Astrocyte (in vitro differentiated cells and primary cell): ENCODE data around the gene CA7. TPM values are rescaled to one million over a fixed set of nuclear protein-coding genes. Genes with fewer than 3 reads are reported as not detected.

Experiments used
- DNase-seq: peaks from one replicate; pipeline ENCODE4 v3.0.0-alpha.2; 2010; ENCODE audit warnings: low read depth
- FAIRE-seq: peaks from 2 replicates; lab custom pipeline; 2011; peaks lifted over from hg19 to GRCh38; lab: Jason Lieb, UNC
- H2AFZ ChIP-seq: 2 replicates; pipeline ENCODE4 v1.6.0; 2012; ENCODE audit warnings: low read depth, low read length, inconsistent platforms
- H3K27ac ChIP-seq: 2 replicates; pipeline ENCODE4 v1.5.1; 2011; ENCODE audit warnings: low read depth, low read length, inconsistent platforms
- H3K27me3 ChIP-seq: 2 replicates; pipeline ENCODE4 v1.6.0; 2011; ENCODE audit warnings: low read length, inconsistent platforms; ENCODE audit not compliant: insufficient read depth
- H3K36me3 ChIP-seq: 2 replicates; pipeline ENCODE4 v1.5.1; 2011; ENCODE audit warnings: low read length, inconsistent platforms; ENCODE audit not compliant: insufficient read depth
- H3K4me1 ChIP-seq: 2 replicates; pipeline ENCODE4 v1.5.1; 2011; ENCODE audit warnings: low read length, inconsistent platforms; ENCODE audit not compliant: insufficient read depth
- H3K4me2 ChIP-seq: 2 replicates; pipeline ENCODE4 v1.6.0; 2012; ENCODE audit warnings: low read length, inconsistent platforms
- H3K4me3 ChIP-seq: 2 replicates; pipeline ENCODE4 v1.5.1; 2011; ENCODE audit warnings: low read depth, mild to moderate bottlenecking, low read length, inconsistent platforms; ENCODE audit not compliant: insufficient read depth
- H3K79me2 ChIP-seq: 2 replicates; pipeline ENCODE4 v1.6.0; 2012; ENCODE audit warnings: mild to moderate bottlenecking, low read length, inconsistent platforms; ENCODE audit not compliant: insufficient read depth
- H3K9ac ChIP-seq: 2 replicates; pipeline ENCODE4 v1.6.0; 2012; ENCODE audit warnings: mild to moderate bottlenecking, low read length, inconsistent platforms
- H3K9me3 ChIP-seq: 2 replicates; pipeline ENCODE4 v1.5.1; 2012; ENCODE audit warnings: low read depth, mild to moderate bottlenecking, low read length, inconsistent platforms; ENCODE audit not compliant: insufficient read depth
- H4K20me1 ChIP-seq: 2 replicates; pipeline ENCODE4 v1.6.0; 2012; ENCODE audit warnings: low read length, inconsistent platforms; ENCODE audit not compliant: insufficient read depth
- H3K27ac Mint-ChIP-seq: one replicate; pipeline ENCODE4 v1.8.0; 2021; ENCODE audit warnings: mild to moderate bottlenecking, mixed read lengths; ENCODE audit not compliant: unreplicated experiment
- H3K27me3 Mint-ChIP-seq: one replicate; pipeline ENCODE4 v1.8.0; 2021; ENCODE audit warnings: low read depth, mixed read lengths; ENCODE audit not compliant: unreplicated experiment
- H3K36me3 Mint-ChIP-seq: one replicate; pipeline ENCODE4 v1.8.0; 2021; ENCODE audit warnings: low read depth, mixed read lengths; ENCODE audit not compliant: unreplicated experiment
- H3K4me1 Mint-ChIP-seq: one replicate; pipeline ENCODE4 v1.8.0; 2021; ENCODE audit warnings: low read depth, mixed read lengths; ENCODE audit not compliant: unreplicated experiment
- H3K4me3 Mint-ChIP-seq: one replicate; pipeline ENCODE4 v1.8.0; 2021; ENCODE audit warnings: mild to moderate bottlenecking, moderate library complexity, mixed read lengths; ENCODE audit not compliant: unreplicated experiment
- H3K9me3 Mint-ChIP-seq: one replicate; pipeline ENCODE4 v1.8.0; 2021; ENCODE audit warnings: mild to moderate bottlenecking, mixed read lengths; ENCODE audit not compliant: unreplicated experiment
- EZH2 ChIP-seq: IDR thresholded peaks from 2 replicates; pipeline ENCODE4 v1.6.1; 2012; ENCODE audit warnings: mild to moderate bottlenecking, low read length, inconsistent platforms; ENCODE audit not compliant: insufficient read depth
- total RNA-seq: library from RNA; stranded (reverse); gene quantifications from 2 replicates; pipeline ENCODE4 v1.2.1, GENCODE V29; 2021
- TF ChIP-seq, protein P1 (sequence below): IDR thresholded peaks from 2 replicates; pipeline ENCODE4 v1.5.1; 2011; ENCODE audit warnings: low read depth, mild to moderate bottlenecking, inconsistent platforms, low read length, moderate library complexity; ENCODE audit not compliant: insufficient read depth

The CA7 gene
- total RNA-seq, 1 donor from 2014 or later = not detected

DNA sequence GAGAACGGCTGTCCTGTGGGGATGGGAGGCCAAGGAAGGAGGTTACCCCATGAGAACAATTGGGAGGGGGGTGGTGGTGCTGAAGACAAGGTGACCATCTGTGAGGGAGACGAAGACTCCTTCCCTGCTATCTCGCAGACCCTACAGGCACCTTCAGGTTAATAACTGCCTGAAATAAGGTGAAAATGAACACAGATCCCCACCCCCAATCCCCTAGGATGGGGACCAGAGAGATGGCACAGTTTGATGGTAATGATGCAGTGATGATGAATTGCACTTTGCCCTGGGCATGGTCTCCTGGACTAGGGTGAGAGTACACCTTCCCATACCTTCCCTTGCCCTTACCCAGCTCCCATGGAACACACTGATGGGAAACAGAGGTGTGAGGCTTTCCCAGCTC lies 12.0 kb upstream of the CA7 start:
- Histone ChIP-seq H3K79me2 (peaks cover 32% of the 10 kb centered on the region), H3K4me3 (no peak overlapping the region), H3K27me3 (no peaks in the 10 kb centered on the region), H3K36me3 (peaks cover 6% of the 10 kb centered on the region), H2AFZ (no peak overlapping the region), H3K4me2 (no peak overlapping the region), H3K9ac (no peak overlapping the region), H3K4me1 (peaks cover 10% of the 10 kb centered on the region), H4K20me1 (peaks cover 25% of the 10 kb centered on the region), H3K9me3 (no peaks in the 10 kb centered on the region), H3K27ac (no peak overlapping the region)
- no peaks in the 10 kb centered on the region for H3K9me3 Mint-ChIP-seq
- H3K4me3 Mint-ChIP-seq = no peak overlapping the region
- peaks cover 5% of the 10 kb centered on the region for H3K4me1 Mint-ChIP-seq
- TF ChIP-seq, protein P1, sequence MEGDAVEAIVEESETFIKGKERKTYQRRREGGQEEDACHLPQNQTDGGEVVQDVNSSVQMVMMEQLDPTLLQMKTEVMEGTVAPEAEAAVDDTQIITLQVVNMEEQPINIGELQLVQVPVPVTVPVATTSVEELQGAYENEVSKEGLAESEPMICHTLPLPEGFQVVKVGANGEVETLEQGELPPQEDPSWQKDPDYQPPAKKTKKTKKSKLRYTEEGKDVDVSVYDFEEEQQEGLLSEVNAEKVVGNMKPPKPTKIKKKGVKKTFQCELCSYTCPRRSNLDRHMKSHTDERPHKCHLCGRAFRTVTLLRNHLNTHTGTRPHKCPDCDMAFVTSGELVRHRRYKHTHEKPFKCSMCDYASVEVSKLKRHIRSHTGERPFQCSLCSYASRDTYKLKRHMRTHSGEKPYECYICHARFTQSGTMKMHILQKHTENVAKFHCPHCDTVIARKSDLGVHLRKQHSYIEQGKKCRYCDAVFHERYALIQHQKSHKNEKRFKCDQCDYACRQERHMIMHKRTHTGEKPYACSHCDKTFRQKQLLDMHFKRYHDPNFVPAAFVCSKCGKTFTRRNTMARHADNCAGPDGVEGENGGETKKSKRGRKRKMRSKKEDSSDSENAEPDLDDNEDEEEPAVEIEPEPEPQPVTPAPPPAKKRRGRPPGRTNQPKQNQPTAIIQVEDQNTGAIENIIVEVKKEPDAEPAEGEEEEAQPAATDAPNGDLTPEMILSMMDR = no peak
- no peak for TF ChIP-seq EZH2
- H3K36me3 Mint-ChIP-seq = peaks cover 4% of the 10 kb centered on the region
- FAIRE-seq (no peak), DNase-seq (no peak)
- no peak overlapping the region for H3K27ac Mint-ChIP-seq
- H3K27me3 Mint-ChIP-seq = peaks cover 15% of the 10 kb centered on the region

DNA sequence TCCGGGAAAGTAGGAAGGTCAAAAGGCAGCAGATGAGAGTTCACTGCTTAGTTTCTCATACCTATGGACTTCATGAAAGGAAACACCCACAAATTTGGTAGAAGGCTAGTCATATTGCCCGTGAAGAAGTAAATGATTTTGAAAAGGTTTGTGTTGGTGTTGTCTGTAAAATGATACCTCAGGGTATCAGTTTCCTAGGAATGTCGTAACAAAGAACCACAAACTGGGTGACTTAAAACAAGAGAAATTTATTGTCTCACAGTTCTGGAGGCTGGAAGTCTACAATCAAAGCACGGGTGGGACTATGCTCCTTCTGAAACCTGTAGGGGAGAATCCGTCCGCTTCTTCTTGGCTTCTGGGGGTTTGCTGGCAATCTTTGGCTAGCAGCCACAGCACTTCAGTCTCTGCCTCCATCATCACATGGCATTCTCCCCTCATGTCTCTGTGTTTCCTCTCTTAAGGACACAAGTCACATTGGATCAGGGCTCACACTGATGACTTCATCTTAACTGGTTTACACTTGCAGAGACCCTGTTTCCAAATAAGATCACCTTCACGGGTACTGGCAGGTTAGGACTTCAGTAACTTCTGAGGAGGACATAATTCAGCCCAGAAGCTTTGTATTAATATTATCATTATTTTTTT lies 11.4 kb upstream of the CA7 start:
- DNase-seq (peak; percentile 34), FAIRE-seq (no peak)
- peaks cover under 1% of the 10 kb centered on the region for H3K27me3 ChIP-seq
- H3K4me1 Mint-ChIP-seq = peaks cover 5% of the 10 kb centered on the region
- H3K9me3 ChIP-seq = no peaks in the 10 kb centered on the region
- no peak overlapping the region for H3K4me2 ChIP-seq
- H3K4me1 ChIP-seq = peaks cover 10% of the 10 kb centered on the region
- H3K9me3 Mint-ChIP-seq = no peaks in the 10 kb centered on the region
- H3K4me3 Mint-ChIP-seq = no peak overlapping the region
- H3K4me3 ChIP-seq = no peak overlapping the region
- no peak overlapping the region for H3K9ac ChIP-seq
- peaks cover 15% of the 10 kb centered on the region for H3K27me3 Mint-ChIP-seq
- H3K36me3 Mint-ChIP-seq = peaks cover 2% of the 10 kb centered on the region
- TF ChIP-seq, protein P1 = no peak
- TF ChIP-seq EZH2 = no peak
- H3K79me2 ChIP-seq = peaks cover 28% of the 10 kb centered on the region
- no peak overlapping the region for H3K27ac ChIP-seq
- H3K36me3 ChIP-seq = peaks cover 2% of the 10 kb centered on the region
- no peak overlapping the region for H2AFZ ChIP-seq
- no peak overlapping the region for H3K27ac Mint-ChIP-seq
- peaks cover 22% of the 10 kb centered on the region for H4K20me1 ChIP-seq

DNA sequence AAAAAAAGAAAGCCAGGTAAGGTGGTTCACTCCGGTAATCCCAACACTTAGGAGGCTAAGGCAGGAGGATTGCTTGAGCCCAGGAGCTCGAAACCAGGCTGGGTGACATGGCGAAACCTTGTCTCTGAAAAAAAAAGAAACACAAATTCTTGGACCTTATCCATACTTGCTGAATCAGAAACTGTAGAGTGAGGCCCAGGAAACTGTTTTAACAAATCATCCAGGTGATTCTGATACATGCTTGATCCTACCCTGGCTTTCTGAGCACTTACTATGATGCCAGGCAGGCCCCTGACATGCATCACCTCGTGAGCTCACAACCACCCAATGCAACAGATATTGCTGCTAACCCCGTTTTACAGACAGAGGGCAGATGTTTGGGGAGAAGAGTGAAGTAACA lies 9.5 kb upstream of the CA7 start:
- Histone ChIP-seq H3K4me1 (peaks cover 3% of the 10 kb centered on the region), H3K4me2 (no peak overlapping the region), H4K20me1 (peaks cover 3% of the 10 kb centered on the region), H3K27ac (no peak overlapping the region), H3K36me3 (no peaks in the 10 kb centered on the region), H3K27me3 (peaks cover 2% of the 10 kb centered on the region), H2AFZ (no peak overlapping the region), H3K9me3 (no peaks in the 10 kb centered on the region), H3K79me2 (peaks cover 10% of the 10 kb centered on the region), H3K4me3 (no peak overlapping the region), H3K9ac (no peak overlapping the region)
- DNase-seq = no peak
- H3K36me3 Mint-ChIP-seq = no peaks in the 10 kb centered on the region
- peaks cover 31% of the 10 kb centered on the region for H3K27me3 Mint-ChIP-seq
- H3K4me1 Mint-ChIP-seq = no peaks in the 10 kb centered on the region
- TF ChIP-seq, protein P1 = no peak
- TF ChIP-seq EZH2 = no peak
- no peak overlapping the region for H3K27ac Mint-ChIP-seq
- H3K9me3 Mint-ChIP-seq = no peaks in the 10 kb centered on the region
- no peak overlapping the region for H3K4me3 Mint-ChIP-seq
- no peak for FAIRE-seq
